HUES6 (cell line): ENCODE results near the gene ABI1.

Experiments used
- H3K27ac ChIP-seq: 2 replicates; pipeline ENCODE4 v1.7.0; 2013; ENCODE audit warnings: low read depth, mild to moderate bottlenecking, low read length, inconsistent platforms
- H3K27me3 ChIP-seq: 2 replicates; pipeline ENCODE4 v1.6.1; 2013; ENCODE audit warnings: low read length; ENCODE audit not compliant: control insufficient read depth, insufficient read depth
- H3K36me3 ChIP-seq: 2 replicates; pipeline ENCODE4 v1.6.1; 2013; ENCODE audit warnings: low read length; ENCODE audit not compliant: control insufficient read depth, insufficient read depth
- H3K4me1 ChIP-seq: 2 replicates; pipeline ENCODE4 v1.6.1; 2013; ENCODE audit warnings: low read length; ENCODE audit not compliant: control insufficient read depth, insufficient read depth
- H3K4me3 ChIP-seq: 2 replicates; pipeline ENCODE4 v1.5.1; 2013; ENCODE audit warnings: low read depth, low read length
- H3K9ac ChIP-seq: one replicate; pipeline ENCODE4 v1.6.1; 2013; ENCODE audit warnings: mild to moderate bottlenecking, low read length
- H3K9me3 ChIP-seq: 2 replicates; pipeline ENCODE4 v1.6.1; 2013; ENCODE audit warnings: low read depth, low read length; ENCODE audit not compliant: control insufficient read depth, insufficient read depth

Gene ABI1

GRCh38 chr10:26844396-26844975, 16.3 kb downstream of the ABI1 start:
- no peak overlapping the region for H3K4me3 ChIP-seq
- H3K27me3 ChIP-seq, result no peaks in the 10 kb centered on the region
- H3K36me3 ChIP-seq, result no peaks in the 10 kb centered on the region
- H3K9ac ChIP-seq, result no peak overlapping the region
- no peaks in the 10 kb centered on the region for H3K4me1 ChIP-seq
- H3K9me3 ChIP-seq, result no peaks in the 10 kb centered on the region
- no peak overlapping the region for H3K27ac ChIP-seq

DNA sequence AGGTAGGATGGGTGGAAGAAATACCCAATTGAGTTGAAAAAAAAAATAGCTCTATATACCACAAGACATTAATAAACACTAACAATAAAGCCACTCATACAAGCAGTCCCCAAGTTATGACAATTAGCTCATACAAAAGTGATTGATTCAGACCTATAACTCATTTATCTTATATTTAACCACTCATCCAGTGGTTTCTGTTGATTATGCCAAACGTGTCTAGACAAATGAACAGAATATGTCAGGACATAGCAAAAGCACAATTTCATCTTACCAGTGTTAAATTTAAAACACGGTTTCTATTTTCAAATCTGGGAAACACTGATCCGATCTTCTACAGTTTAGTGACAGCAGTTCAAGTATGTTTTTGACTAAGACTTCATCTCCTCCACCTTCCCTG, 17.0 kb downstream of the ABI1 start:
- Histone ChIP-seq H3K9me3 (no peaks in the 10 kb centered on the region), H3K27me3 (no peaks in the 10 kb centered on the region), H3K4me1 (no peaks in the 10 kb centered on the region), H3K4me3 (no peak overlapping the region), H3K9ac (no peak overlapping the region), H3K27ac (no peak overlapping the region), H3K36me3 (no peaks in the 10 kb centered on the region)

- no peak overlapping the region for H3K4me3 ChIP-seq
- H3K9ac ChIP-seq, result no peak overlapping the region
- H3K27ac ChIP-seq, result no peak overlapping the region
These were observed 18.9 kb downstream of the ABI1 start for GRCh38 chr10:26841733-26842317.

DNA sequence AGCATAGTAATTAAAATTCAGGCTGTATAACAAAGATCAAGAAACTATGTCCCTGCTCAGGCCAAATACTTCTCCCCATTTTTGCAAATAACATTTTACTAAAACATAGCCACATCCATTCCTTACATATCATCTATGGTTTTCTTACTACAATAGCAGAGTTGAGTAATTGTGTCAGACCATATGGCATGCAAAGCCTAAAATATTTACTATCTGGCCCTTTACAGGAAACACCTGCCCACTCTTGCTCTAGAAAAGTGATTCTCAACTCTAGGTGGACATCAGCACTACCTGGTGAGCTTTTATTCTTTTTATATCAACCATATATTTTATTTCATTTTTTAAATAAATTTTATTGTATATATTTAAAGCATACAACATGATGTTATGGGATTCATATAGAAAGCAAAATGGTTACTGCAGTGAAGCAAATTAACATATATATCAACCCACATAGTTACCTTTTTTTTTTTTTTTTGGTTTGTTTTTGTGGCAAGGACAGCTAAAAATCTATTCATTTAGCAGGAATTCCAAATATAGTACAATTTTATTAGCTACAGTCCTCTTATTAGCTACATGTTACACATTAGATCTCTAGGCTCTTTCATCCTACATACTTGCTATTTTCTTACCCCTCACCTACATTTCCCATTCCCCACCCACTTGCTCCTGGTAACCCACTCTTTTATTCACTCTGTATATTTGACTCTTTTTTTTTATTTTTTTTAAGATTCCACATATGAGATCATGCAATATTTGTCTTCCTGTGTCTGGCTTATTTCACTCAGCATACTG, 19.6 kb downstream of the ABI1 start:
- Histone ChIP-seq H3K4me1 (no peaks in the 10 kb centered on the region), H3K4me3 (no peak overlapping the region), H3K27ac (no peak overlapping the region), H3K27me3 (no peaks in the 10 kb centered on the region), H3K9ac (no peak overlapping the region), H3K9me3 (0 out of 2 replicates have a peak, but pooled peaks cover 2% of the 10 kb centered on the region), H3K36me3 (no peaks in the 10 kb centered on the region)

More at GRCh38 chr10:26841733-26842317, 18.9 kb downstream of the ABI1 start:
- H3K4me1 ChIP-seq, result no peaks in the 10 kb centered on the region
- H3K9me3 ChIP-seq, result no peaks in the 10 kb centered on the region
- no peaks in the 10 kb centered on the region for H3K36me3 ChIP-seq
- no peaks in the 10 kb centered on the region for H3K27me3 ChIP-seq

GRCh38 chr10:26839966-26840627, 20.7 kb downstream of the ABI1 start:
- H3K36me3 ChIP-seq, result no peaks in the 10 kb centered on the region
- no peaks in the 10 kb centered on the region for H3K4me1 ChIP-seq
- H3K27ac ChIP-seq, result no peak overlapping the region
- H3K4me3 ChIP-seq, result no peak overlapping the region
- H3K9me3 ChIP-seq, result 0 out of 2 replicates have a peak, but pooled peaks cover 2% of the 10 kb centered on the region
- no peak overlapping the region for H3K9ac ChIP-seq
- no peaks in the 10 kb centered on the region for H3K27me3 ChIP-seq

DNA sequence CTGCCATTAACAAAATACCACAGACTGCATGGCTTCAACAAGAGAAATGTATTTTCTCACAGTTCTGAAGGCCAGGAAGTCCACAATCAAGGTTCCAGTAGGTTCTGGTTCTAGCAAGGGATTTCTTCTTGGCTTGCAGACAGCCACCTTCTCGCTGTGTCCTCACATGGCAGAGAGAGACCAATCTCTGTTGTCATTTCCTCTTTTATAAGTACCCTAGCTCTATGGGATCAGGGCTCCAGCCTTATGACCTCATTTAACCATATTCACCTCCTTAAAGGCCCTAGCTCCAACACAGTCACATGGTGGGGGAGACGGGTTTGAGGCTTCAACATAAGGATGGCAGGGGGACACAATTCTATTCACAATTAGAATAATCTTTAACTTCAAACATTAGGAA, 23.6 kb downstream of the ABI1 start:
- H3K27me3 ChIP-seq, result no peaks in the 10 kb centered on the region
- no peak overlapping the region for H3K4me3 ChIP-seq
- H3K9me3 ChIP-seq, result 0 out of 2 replicates have a peak, but pooled peaks cover 2% of the 10 kb centered on the region
- H3K36me3 ChIP-seq, result no peaks in the 10 kb centered on the region
- H3K4me1 ChIP-seq, result no peaks in the 10 kb centered on the region
- no peak overlapping the region for H3K27ac ChIP-seq
- H3K9ac ChIP-seq, result no peak overlapping the region

DNA sequence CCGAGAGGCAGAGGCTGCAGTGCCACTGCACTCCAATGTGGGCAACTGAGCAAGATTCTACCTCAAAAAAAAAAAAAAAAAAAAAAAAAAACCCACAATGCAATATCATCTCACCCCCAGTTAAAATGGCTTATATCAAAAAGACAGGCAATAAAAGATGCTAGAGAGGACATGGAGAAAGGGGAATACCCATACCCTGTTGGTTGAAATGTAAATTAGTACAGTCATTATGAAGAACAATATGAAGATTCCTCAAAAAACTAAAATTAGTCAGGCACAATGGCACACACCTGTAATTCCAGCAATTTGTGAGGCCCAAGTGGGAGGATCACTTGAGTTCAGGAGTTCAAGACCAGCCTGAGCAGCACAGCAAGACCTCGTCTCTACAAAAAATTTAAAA, 25.7 kb downstream of the ABI1 start:
- H3K9ac ChIP-seq, result no peak overlapping the region
- H3K4me1 ChIP-seq, result no peaks in the 10 kb centered on the region

DNA sequence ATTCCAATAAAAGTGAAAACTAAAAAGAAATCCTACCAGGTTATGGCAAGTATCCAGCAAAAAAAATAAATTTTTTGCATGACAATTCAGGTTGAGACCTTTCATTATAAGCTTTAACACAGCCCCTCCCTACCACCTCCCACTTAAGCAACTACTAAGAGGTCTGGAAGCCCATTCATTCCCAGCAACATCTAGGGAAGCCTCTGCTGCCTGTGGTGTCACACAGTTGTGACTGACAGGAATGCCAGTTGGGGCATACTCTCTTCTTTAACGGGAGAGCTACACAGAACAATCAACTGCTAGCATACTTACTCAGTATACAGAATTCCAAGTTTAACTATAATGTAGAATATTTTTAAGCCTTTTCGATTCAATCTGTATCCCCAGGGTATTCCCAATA, 27.8 kb downstream of the ABI1 start:
- no peaks in the 10 kb centered on the region for H3K36me3 ChIP-seq
- no peak overlapping the region for H3K9ac ChIP-seq
- no peaks in the 10 kb centered on the region for H3K27me3 ChIP-seq
- H3K9me3 ChIP-seq, result 0 out of 2 replicates have a peak, but pooled peaks cover 2% of the 10 kb centered on the region
- H3K4me3 ChIP-seq, result no peak overlapping the region
- no peaks in the 10 kb centered on the region for H3K4me1 ChIP-seq
- H3K27ac ChIP-seq, result no peak overlapping the region

More for the DNA sequence above, 25.7 kb downstream of the ABI1 start:
- H3K4me3 ChIP-seq, result no peak overlapping the region
- no peaks in the 10 kb centered on the region for H3K36me3 ChIP-seq
- H3K27ac ChIP-seq, result no peak overlapping the region
- H3K27me3 ChIP-seq, result no peaks in the 10 kb centered on the region
- H3K9me3 ChIP-seq, result 0 out of 2 replicates have a peak, but pooled peaks cover 2% of the 10 kb centered on the region

GRCh38 chr10:26831936-26832335, 28.8 kb downstream of the ABI1 start:
- Histone ChIP-seq H3K9ac (no peak overlapping the region), H3K36me3 (no peaks in the 10 kb centered on the region), H3K4me3 (no peak overlapping the region), H3K9me3 (0 out of 2 replicates have a peak, but pooled peaks cover 2% of the 10 kb centered on the region), H3K27me3 (no peaks in the 10 kb centered on the region), H3K27ac (no peak overlapping the region), H3K4me1 (no peaks in the 10 kb centered on the region)

DNA sequence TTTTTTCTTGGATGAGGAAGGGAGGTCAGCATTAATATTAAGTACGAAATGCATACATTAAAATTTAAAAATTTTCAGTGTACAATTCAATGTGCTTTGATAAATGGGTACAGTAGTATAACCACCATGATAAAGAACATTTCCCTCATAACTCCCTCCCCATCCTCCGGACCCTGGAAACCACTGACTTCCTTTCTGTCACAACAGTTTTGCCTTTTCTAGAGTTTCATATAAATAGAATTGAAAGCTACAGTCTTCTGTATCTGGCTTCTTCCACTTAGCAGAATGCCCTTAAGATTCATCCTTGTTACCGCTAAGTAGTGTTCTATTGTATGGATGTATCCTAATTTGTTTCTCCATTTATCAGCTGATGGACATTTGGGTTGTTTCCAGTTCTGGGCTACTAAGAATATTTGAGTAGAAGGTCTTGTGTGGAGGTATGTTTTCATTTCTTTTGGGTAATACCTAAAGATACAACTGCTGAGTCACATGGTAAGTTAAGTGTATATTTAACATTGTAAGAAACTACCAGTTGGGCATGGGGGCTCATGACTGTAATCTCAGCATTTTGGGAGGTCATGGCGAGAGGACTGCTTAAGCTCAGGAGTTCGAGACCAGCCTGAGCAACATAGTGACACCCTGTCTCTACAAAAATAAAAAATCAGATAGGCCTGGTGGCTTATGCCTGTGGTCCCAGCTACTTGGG, 30.8 kb downstream of the ABI1 start:
- no peak overlapping the region for H3K9ac ChIP-seq
- no peaks in the 10 kb centered on the region for H3K9me3 ChIP-seq

More for the DNA sequence above, 30.8 kb downstream of the ABI1 start:
- Histone ChIP-seq H3K4me1 (no peaks in the 10 kb centered on the region), H3K27me3 (no peaks in the 10 kb centered on the region), H3K27ac (no peak overlapping the region), H3K36me3 (no peaks in the 10 kb centered on the region), H3K4me3 (no peak overlapping the region)
